Brain microvascular endothelial cell (primary cell): ENCODE data around the gene HOPX.
A peak's percentile ranks its signal among the peaks of the same experiment; 100 is the strongest.
"Not testable (repeated sequence)": the region's sequence is repeated elsewhere in the genome, so short reads cannot be mapped to it uniquely, and the experiment has no call there.

Experiments used
- DNase-seq: peaks from one replicate; pipeline ENCODE4 v3.0.0-alpha.2; 2020
- H3K27ac ChIP-seq: fragments of 250-450 bp; sonication (Bioruptor Pico); 2 replicates; pipeline ENCODE4 v1.5.1; 2020; ENCODE audit warnings: mild to moderate bottlenecking, moderate library complexity
- H3K27me3 ChIP-seq: fragments of 250-450 bp; sonication (Bioruptor Pico); replicated peaks from 2 replicates; pipeline ENCODE4 v1.5.1; 2020; ENCODE audit warnings: mild to moderate bottlenecking
- H3K36me3 ChIP-seq: fragments of 250-450 bp; sonication (Bioruptor Pico); replicated peaks from 2 replicates; pipeline ENCODE4 v1.5.1; 2020; ENCODE audit warnings: mild to moderate bottlenecking
- H3K4me3 ChIP-seq: 2 replicates; pipeline ENCODE4 v1.5.1; 2011; ENCODE audit warnings: low read depth, mild to moderate bottlenecking, control low read depth, low read length, moderate library complexity
- in situ Hi-C: cut with HindIII; loops from 2 replicates; pipeline ENCODE4 v1.10.0; 2017; ENCODE audit warnings: low sequenced_read_pairs, low pct_ligation_motif_present
- TF ChIP-seq, protein P1 (sequence below): IDR thresholded peaks from 2 replicates; pipeline ENCODE4 v1.5.1; 2011; ENCODE audit warnings: low read depth, mild to moderate bottlenecking, moderate library complexity, low read length, control low read depth, inconsistent platforms; ENCODE audit errors: missing control alignments

The HOPX gene, protein sequence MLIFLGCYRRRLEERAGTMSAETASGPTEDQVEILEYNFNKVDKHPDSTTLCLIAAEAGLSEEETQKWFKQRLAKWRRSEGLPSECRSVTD

DNA sequence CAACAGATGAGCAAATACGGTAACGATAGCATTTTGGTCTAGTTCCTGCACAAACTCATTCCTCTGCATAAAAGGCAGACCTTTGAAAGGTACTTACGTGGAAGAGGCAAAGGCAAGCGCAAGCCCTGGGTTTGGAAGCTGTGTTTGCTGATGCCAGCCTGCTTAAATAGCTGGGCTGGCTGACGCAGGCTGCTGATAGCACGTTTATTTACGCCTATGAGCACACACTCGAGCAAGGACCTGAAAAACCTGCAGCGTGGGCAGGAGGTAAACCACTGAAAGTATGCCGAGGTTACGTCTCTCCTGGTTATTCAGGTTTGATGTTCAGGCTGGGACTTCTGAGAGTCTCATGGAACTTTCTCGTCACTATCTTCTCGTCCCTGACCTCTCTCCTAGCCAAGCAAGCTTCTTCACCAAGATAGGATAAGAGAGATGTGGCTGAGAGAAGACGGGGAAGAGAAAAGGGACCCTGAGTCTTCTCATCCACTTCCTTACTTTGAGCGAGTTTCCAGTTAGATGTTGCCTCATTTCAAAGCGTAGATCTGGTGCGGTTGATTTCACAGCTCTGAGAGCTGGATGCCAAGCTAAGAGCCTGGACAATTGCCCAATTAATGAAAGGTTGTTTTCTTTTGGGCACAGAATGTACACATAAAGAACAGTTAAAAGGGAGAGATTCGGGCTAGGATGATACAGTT, at the start of gene HOPX:
Gene HOPX, minus strand, starts transcription at position 139 of the 695 bp plus-strand sequence. CDS start 23,480 bp downstream, outside the sequence.
- no peak for DNase-seq
- TF ChIP-seq, protein P1, sequence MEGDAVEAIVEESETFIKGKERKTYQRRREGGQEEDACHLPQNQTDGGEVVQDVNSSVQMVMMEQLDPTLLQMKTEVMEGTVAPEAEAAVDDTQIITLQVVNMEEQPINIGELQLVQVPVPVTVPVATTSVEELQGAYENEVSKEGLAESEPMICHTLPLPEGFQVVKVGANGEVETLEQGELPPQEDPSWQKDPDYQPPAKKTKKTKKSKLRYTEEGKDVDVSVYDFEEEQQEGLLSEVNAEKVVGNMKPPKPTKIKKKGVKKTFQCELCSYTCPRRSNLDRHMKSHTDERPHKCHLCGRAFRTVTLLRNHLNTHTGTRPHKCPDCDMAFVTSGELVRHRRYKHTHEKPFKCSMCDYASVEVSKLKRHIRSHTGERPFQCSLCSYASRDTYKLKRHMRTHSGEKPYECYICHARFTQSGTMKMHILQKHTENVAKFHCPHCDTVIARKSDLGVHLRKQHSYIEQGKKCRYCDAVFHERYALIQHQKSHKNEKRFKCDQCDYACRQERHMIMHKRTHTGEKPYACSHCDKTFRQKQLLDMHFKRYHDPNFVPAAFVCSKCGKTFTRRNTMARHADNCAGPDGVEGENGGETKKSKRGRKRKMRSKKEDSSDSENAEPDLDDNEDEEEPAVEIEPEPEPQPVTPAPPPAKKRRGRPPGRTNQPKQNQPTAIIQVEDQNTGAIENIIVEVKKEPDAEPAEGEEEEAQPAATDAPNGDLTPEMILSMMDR = no peak
- Histone ChIP-seq H3K27me3 (no peaks in the 10 kb centered on the region), H3K4me3 (no peak within 1 kb of the TSS), H3K36me3 (no peaks in the 10 kb centered on the region), H3K27ac (no peak within 1 kb of the TSS)
- in situ Hi-C loops = no loop called here

DNA sequence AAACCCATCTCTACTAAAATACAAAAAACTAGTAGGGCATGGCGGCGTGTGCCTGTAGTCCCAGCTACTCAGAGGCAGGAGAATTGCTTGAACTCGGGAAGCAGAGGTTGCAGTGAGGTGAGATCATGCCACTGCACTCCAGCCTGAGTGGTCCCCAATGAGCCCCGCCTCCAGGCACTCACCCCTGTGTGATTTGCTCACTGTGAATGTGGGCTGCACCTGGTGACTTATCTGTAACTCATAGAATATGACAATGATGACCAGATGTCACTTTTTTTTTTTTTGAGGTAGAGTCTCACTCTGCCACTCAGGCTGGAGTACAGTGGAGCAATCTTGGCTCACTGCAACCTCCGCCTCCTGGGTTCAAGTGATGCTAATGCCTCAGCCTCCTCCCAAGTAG, 49.0 kb upstream of the HOPX start:
- Histone ChIP-seq H3K4me3 (no peak overlapping the region), H3K27me3 (no peaks in the 10 kb centered on the region), H3K27ac (no peak overlapping the region), H3K36me3 (no peaks in the 10 kb centered on the region)
- TF ChIP-seq, protein P1 = no peak
- in situ Hi-C loops = no loop called here
- DNase-seq = no peak

DNA sequence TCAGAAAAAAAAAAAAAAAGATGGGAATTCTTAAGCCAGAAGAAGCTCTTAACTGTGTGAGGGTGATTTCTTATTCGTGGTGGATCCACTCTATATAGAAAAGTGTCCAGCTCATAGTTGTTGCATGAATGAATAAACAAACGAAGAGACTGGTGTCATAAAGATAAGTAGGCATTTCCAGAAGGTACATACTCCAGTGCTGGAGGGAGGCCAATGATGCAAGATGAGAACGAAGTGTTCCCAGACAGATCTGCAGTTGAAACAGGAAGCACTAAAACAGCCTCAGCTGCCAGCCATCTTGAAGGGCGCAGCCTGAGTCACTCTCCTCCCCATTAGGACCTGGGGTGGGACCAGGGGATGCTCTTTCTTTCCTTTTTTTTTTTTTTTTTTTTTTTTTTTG, 47.4 kb upstream of the HOPX start:
- Histone ChIP-seq H3K27me3 (no peaks in the 10 kb centered on the region), H3K36me3 (no peaks in the 10 kb centered on the region), H3K27ac (no peak overlapping the region), H3K4me3 (no peak overlapping the region)
- in situ Hi-C loops = no loop called here
- TF ChIP-seq, protein P1 = no peak
- peak; percentile 88 for DNase-seq

DNA sequence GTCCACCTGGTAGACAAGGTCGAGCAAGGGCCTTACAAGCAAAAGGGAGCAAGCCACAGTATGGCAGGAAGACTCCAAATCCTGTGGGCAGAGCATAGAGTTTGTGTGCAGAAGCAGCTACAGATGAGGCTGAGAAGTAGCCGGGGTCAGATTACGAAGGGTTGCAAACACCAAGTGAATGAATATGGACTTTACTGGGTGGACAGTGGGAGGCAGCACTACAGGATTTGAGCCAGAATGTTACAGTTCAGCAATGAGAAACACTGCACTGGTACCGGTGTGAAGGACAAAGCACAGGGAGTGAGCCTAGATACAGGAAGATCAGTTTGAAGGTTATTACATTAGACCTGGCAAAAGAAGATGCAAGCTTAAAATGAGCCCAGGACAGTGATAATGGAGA, 46.1 kb upstream of the HOPX start:
- Histone ChIP-seq H3K4me3 (no peak overlapping the region), H3K27ac (no peak overlapping the region)
- in situ Hi-C loops = no loop called here

DNA sequence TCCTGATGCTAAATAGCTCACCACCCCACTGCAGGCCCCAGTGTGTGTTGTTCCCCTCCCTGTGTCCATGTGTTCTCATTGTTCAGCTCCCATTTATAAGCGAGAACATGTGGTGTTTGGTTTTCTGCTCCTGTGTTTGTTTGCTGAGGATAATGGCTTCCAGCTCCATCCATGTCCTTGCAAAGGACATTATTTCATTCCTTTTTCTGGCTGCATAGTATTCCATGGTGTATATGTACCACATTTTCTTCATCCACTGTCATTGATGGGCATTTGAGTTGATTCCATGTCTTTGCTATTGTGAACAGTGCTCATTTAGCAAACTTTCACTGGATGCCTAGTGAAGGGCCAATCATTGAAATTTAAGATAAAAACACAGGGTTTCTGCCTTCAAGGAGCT, 45.5 kb upstream of the HOPX start:
- DNase-seq, H3K27me3 ChIP-seq, in situ Hi-C loops, H3K27ac ChIP-seq, H3K36me3 ChIP-seq, H3K4me3 ChIP-seq: not testable (repeated sequence)

More for the DNA sequence above, 46.1 kb upstream of the HOPX start:
- DNase-seq = no peak
- TF ChIP-seq, protein P1 = peak; percentile 25
- Histone ChIP-seq H3K27me3 (no peaks in the 10 kb centered on the region), H3K36me3 (no peaks in the 10 kb centered on the region)

DNA sequence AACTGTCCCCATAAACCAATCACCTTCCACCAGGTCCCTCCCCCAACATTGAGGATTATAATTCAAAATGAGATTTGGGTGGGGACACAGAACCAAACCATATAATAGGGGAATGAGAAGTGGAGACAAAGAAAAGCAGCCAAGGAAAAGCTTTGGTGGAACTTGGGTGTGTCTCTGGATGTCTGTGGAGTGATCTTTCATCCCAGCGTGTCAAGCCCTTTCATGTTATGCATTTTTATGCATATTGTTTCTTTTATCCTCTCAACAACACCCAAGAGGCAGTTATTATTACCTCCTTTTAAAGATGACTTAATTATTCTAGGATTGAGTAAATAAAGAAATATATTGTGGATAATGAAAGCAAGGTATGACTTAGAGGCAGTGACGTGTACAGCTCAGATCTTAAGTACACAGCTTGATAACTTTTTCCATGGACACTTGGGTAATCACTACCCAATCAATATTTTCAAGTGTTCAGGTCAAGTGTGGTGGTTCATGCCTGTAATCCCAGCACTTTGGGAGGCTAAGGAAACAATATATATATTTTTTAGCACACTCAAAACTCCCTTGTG, 42.6 kb upstream of the HOPX start:
- in situ Hi-C loops = no loop called here
- Histone ChIP-seq H3K27ac (no peak overlapping the region), H3K27me3 (no peaks in the 10 kb centered on the region), H3K36me3 (no peaks in the 10 kb centered on the region), H3K4me3 (no peak overlapping the region)
- DNase-seq = no peak
- TF ChIP-seq, protein P1 = no peak
